Stimulated activated effector memory CD8-positive, alpha-beta T cell treated with anti-CD3 and anti-CD28 coated beads, Interleukin-12 subunit alpha, Interleukin-12 subunit beta, amount 100 ng/mL, for 72 hours (primary cell): ENCODE results near the gene HNRNPUL1.
A peak's percentile ranks its signal among the peaks of the same experiment; 100 is the strongest.

ENCODE experiments used
- ATAC-seq: fragments of 150-1000 bp; cut with Tn5 transposase; 2 replicates; pipeline ENCODE4 v1.10.0; 2021
- DNase-seq, 2 donors: peaks; one replicate each; pipeline ENCODE4 v3.0.0; 2021 to 2022; ENCODE audit warnings: low spot score in 2 of 2
- H3K27ac Mint-ChIP-seq: one replicate; pipeline ENCODE4 v1.8.0; 2022; ENCODE audit warnings: mild to moderate bottlenecking, mixed read lengths
- H3K36me3 Mint-ChIP-seq: one replicate; pipeline ENCODE4 v1.8.0; 2022; ENCODE audit warnings: mild to moderate bottlenecking, mixed read lengths
- H3K4me1 Mint-ChIP-seq: one replicate; pipeline ENCODE4 v1.8.0; 2022; ENCODE audit warnings: mixed read lengths
- H3K4me3 Mint-ChIP-seq: one replicate; pipeline ENCODE4 v1.8.0; 2022; ENCODE audit warnings: mild to moderate bottlenecking, mixed read lengths
- H3K9me3 Mint-ChIP-seq: one replicate; pipeline ENCODE4 v1.8.0; 2022; ENCODE audit warnings: mixed read lengths

Gene HNRNPUL1

GRCh38 chr19:41355035-41355434, 90.9 kb downstream of the HNRNPUL1 start:
- ATAC-seq: no peak

GRCh38 chr19:41355802-41356201, 91.6 kb downstream of the HNRNPUL1 start:
- no peak for DNase-seq
- Mint-ChIP-seq H3K9me3 (no peaks in the 10 kb centered on the region), H3K4me3 (peak overlapping the region; percentile 49), H3K27ac (peak overlapping the region; percentile 76), H3K36me3 (peaks cover 40% of the 10 kb centered on the region), H3K4me1 (peaks cover 48% of the 10 kb centered on the region)
- ATAC-seq: no peak

More at GRCh38 chr19:41355035-41355434, 90.9 kb downstream of the HNRNPUL1 start:
- DNase-seq: peak in 1 of 2 donors; percentile 55
- peak overlapping the region; percentile 49 for H3K4me3 Mint-ChIP-seq
- peak overlapping the region; percentile 76 for H3K27ac Mint-ChIP-seq
- H3K4me1 Mint-ChIP-seq: peaks cover 55% of the 10 kb centered on the region
- peaks cover 46% of the 10 kb centered on the region for H3K36me3 Mint-ChIP-seq
- H3K9me3 Mint-ChIP-seq: no peaks in the 10 kb centered on the region

GRCh38 chr19:41356984-41357739, 93.0 kb downstream of the HNRNPUL1 start:
- H3K36me3 Mint-ChIP-seq: peaks cover 27% of the 10 kb centered on the region
- H3K4me3 Mint-ChIP-seq: peak overlapping the region; percentile 49
- ATAC-seq (no peak), DNase-seq (no peak)
- H3K4me1 Mint-ChIP-seq: peaks cover 45% of the 10 kb centered on the region
- no peaks in the 10 kb centered on the region for H3K9me3 Mint-ChIP-seq
- H3K27ac Mint-ChIP-seq: peak overlapping the region; percentile 76
